H1 (cell line): ENCODE data around the gene KSR2. TPM values are rescaled to one million over a fixed set of nuclear protein-coding genes. Genes with fewer than 3 reads are reported as not detected.
"Not testable (repeated sequence)": the region's sequence is repeated elsewhere in the genome, so short reads cannot be mapped to it uniquely, and the experiment has no call there.

Source experiments
- CTCF ChIA-PET: fragments of 300-600 bp; sonication (Branson Sonifier 250); formaldehyde crosslinking; loops from one replicate; lab custom pipeline; 2021; ENCODE audit not compliant: partially characterized antibody; lab: Charles Lee
- POLR2A ChIA-PET: fragments of 300-600 bp; sonication (Branson Sonifier 250); formaldehyde crosslinking; loops from one replicate; lab custom pipeline; 2021; ENCODE audit warnings: inconsistent platforms; ENCODE audit not compliant: partially characterized antibody; lab: Charles Lee
- DNase-seq, 2 experiments: peaks; one replicate each; pipeline versions ENCODE4 v3.0.0 to v3.0.0-alpha.2; 2010 to 2022; ENCODE audit warnings: low spot score in 2 of 2, low read depth in 1 of 2, mixed read lengths in 1 of 2
- FAIRE-seq: peaks from 2 replicates; lab custom pipeline; 2011; peaks lifted over from hg19 to GRCh38; lab: Jason Lieb, UNC
- H2AFZ ChIP-seq: 2 replicates; pipeline ENCODE4 v1.8.1; 2012; ENCODE audit warnings: low read length, inconsistent platforms
- H2AK5ac ChIP-seq: 2 replicates; pipeline ENCODE4 v1.6.1; 2013; ENCODE audit warnings: low read depth, low read length
- H2BK120ac ChIP-seq: replicated peaks from 2 replicates; pipeline ENCODE3; 2013; ENCODE audit warnings: low read depth, low read length, inconsistent platforms
- H2BK12ac ChIP-seq: 2 replicates; pipeline ENCODE4 v1.6.1; 2013; ENCODE audit warnings: low read depth, low read length
- H2BK15ac ChIP-seq: 2 replicates; pipeline ENCODE4 v1.6.1; 2013; ENCODE audit warnings: low read length
- H2BK20ac ChIP-seq: 2 replicates; pipeline ENCODE4 v1.6.1; 2013; ENCODE audit warnings: low read length
- H2BK5ac ChIP-seq: 2 replicates; pipeline ENCODE4 v1.6.1; 2013; ENCODE audit warnings: low read depth, low read length
- H3K14ac ChIP-seq: 2 replicates; pipeline ENCODE4 v1.6.1; 2013; ENCODE audit warnings: inconsistent platforms; ENCODE audit not compliant: insufficient read length
- H3K18ac ChIP-seq: 2 replicates; pipeline ENCODE4 v1.6.1; 2013; ENCODE audit warnings: low read length; ENCODE audit errors: extremely low read depth
- H3K23ac ChIP-seq: 2 replicates; pipeline ENCODE4 v1.6.1; 2013; ENCODE audit warnings: inconsistent platforms; ENCODE audit not compliant: insufficient read length
- H3K23me2 ChIP-seq: 2 replicates; pipeline ENCODE4 v1.6.1; 2013; ENCODE audit warnings: low read depth, low read length
- H3K27ac ChIP-seq: 2 replicates; pipeline ENCODE4 v1.6.1; 2011; ENCODE audit warnings: low read depth, low read length, inconsistent platforms
- H3K27me3 ChIP-seq, 4 experiments: replicated peaks in 1 of 4; 1 replicate in 1 of 4; 2 replicates in 3 of 4; pipeline versions ENCODE4 v1.6.1 to v1.8.1; 2011 to 2013; ENCODE audit warnings: low read length in 3 of 4, mild to moderate bottlenecking in 3 of 4, inconsistent platforms in 2 of 4, mixed read lengths in 2 of 4, moderate library complexity in 1 of 4; ENCODE audit not compliant: control insufficient read depth in 3 of 4, insufficient read depth in 3 of 4; ENCODE audit errors: extremely low read depth in 1 of 4
- H3K36me3 ChIP-seq, 4 experiments: 2 replicates each; pipeline versions ENCODE4 v1.6.1 to v1.8.1; 2011 to 2013; ENCODE audit warnings: mild to moderate bottlenecking in 4 of 4, low read length in 3 of 4, moderate library complexity in 2 of 4, control low read depth in 1 of 4, inconsistent platforms in 1 of 4; ENCODE audit not compliant: insufficient read depth in 4 of 4, control insufficient read depth in 2 of 4
- H3K4ac ChIP-seq: replicated peaks from 2 replicates; pipeline ENCODE3; 2013; ENCODE audit warnings: low read length, low read depth, mixed read lengths, inconsistent platforms; ENCODE audit not compliant: insufficient read length
- H3K4me1 ChIP-seq, 4 experiments: replicated peaks in 1 of 4; 1 replicate in 1 of 4; 2 replicates in 3 of 4; pipeline versions ENCODE4 v1.6.1 to v1.8.1; 2011 to 2013; ENCODE audit warnings: low read length in 3 of 4, inconsistent platforms in 2 of 4, mixed read lengths in 1 of 4; ENCODE audit not compliant: insufficient read depth in 4 of 4, control insufficient read depth in 3 of 4
- H3K4me2 ChIP-seq, 2 experiments: 2 replicates each; pipeline versions ENCODE4 v1.6.1 to v1.8.1; 2011 to 2013; ENCODE audit warnings: low read depth in 2 of 2, low read length in 2 of 2, control low read depth in 1 of 2, inconsistent platforms in 1 of 2, mild to moderate bottlenecking in 1 of 2; ENCODE audit not compliant: insufficient read depth in 1 of 2
- H3K4me3 ChIP-seq, 4 experiments: fragments of 200-600, 300-600 bp in 1 of 4; sonication (generic), shearing (Covaris generic), sonication (Bioruptor Twin) in 1 of 4; 2 replicates each; pipeline versions ENCODE4 v1.5.1 to v1.8.1; 2011 to 2016; ENCODE audit warnings: low read length in 4 of 4, low read depth in 3 of 4, control low read depth in 2 of 4, inconsistent platforms in 2 of 4, mild to moderate bottlenecking in 2 of 4, mixed read lengths in 1 of 4, moderate library complexity in 1 of 4; ENCODE audit not compliant: insufficient read depth in 2 of 4; ENCODE audit errors: extremely low read depth in 1 of 4
- H3K56ac ChIP-seq: replicated peaks from 2 replicates; pipeline ENCODE3; 2013; ENCODE audit warnings: low read depth, mild to moderate bottlenecking, mixed read lengths, low read length, inconsistent platforms; ENCODE audit not compliant: insufficient read length
- H3K79me1 ChIP-seq: 2 replicates; pipeline ENCODE4 v1.6.1; 2013; ENCODE audit warnings: low read depth, low read length, control low read depth
- H3K79me2 ChIP-seq, 2 experiments: 2 replicates each; pipeline versions ENCODE4 v1.6.1 to v1.8.1; 2012 to 2013; ENCODE audit warnings: low read length in 2 of 2, mild to moderate bottlenecking in 2 of 2, inconsistent platforms in 1 of 2; ENCODE audit not compliant: insufficient read depth in 2 of 2, control insufficient read depth in 1 of 2
- H3K9ac ChIP-seq, 4 experiments: replicated peaks in 1 of 4; 1 replicate in 1 of 4; 2 replicates in 3 of 4; pipeline versions ENCODE4 v1.6.1 to v1.8.1; 2011 to 2013; ENCODE audit warnings: low read depth in 3 of 4, low read length in 3 of 4, control low read depth in 2 of 4, mild to moderate bottlenecking in 2 of 4, moderate library complexity in 2 of 4, inconsistent platforms in 1 of 4; ENCODE audit errors: extremely low read depth in 1 of 4
- H3K9me3 ChIP-seq, 2 experiments: 2 replicates each; pipeline versions ENCODE4 v1.6.1 to v1.8.1; 2012 to 2013; ENCODE audit warnings: mild to moderate bottlenecking in 2 of 2, moderate library complexity in 2 of 2, control low read depth in 1 of 2, inconsistent platforms in 1 of 2, low read depth in 1 of 2, low read length in 1 of 2, mixed read lengths in 1 of 2; ENCODE audit not compliant: insufficient read depth in 2 of 2
- H4K20me1 ChIP-seq, 2 experiments: replicated peaks in 1 of 2; 2 replicates each; pipeline versions ENCODE3 to v1.8.1; 2011 to 2013; ENCODE audit warnings: inconsistent platforms in 2 of 2, low read length in 2 of 2, mild to moderate bottlenecking in 1 of 2; ENCODE audit not compliant: insufficient read depth in 2 of 2, control insufficient read depth in 1 of 2
- H4K5ac ChIP-seq: 2 replicates; pipeline ENCODE4 v1.6.1; 2013; ENCODE audit warnings: low read length, low read depth, mixed read lengths, inconsistent platforms; ENCODE audit not compliant: insufficient read length
- H4K8ac ChIP-seq: 2 replicates; pipeline ENCODE4 v1.8.0; 2013; ENCODE audit warnings: mild to moderate bottlenecking, moderate library complexity, low read length, inconsistent platforms; ENCODE audit not compliant: insufficient read depth; ENCODE audit errors: extremely low read depth
- H4K91ac ChIP-seq: replicated peaks from 2 replicates; pipeline ENCODE3; 2013; ENCODE audit warnings: low read length, mixed read lengths, inconsistent platforms; ENCODE audit not compliant: insufficient read length
- TAF1 ChIP-seq: IDR thresholded peaks from 2 replicates; pipeline ENCODE4 v1.6.1; 2011; ENCODE audit warnings: mild to moderate bottlenecking, low read depth, low read length
- WGBS, 2 experiments: shearing (Covaris generic) in 1 of 2; methylation state at CpG; one replicate each; pipeline versions ENCODE4 v1.1.6 to v1.1.7; 2013 to 2015; ENCODE audit warnings: low lambda C conversion rate in 2 of 2, mixed read lengths in 2 of 2, inconsistent platforms in 1 of 2, low coverage in 1 of 2, missing lambda C conversion rate in 1 of 2; ENCODE audit not compliant: insufficient replicate concordance in 2 of 2, insufficient coverage in 1 of 2, insufficient read length in 1 of 2; ENCODE audit errors: extremely low coverage in 1 of 2, missing lambda C conversion rate in 1 of 2; 5-methylcytosine and 5-hydroxymethylcytosine counted together
- polyA plus RNA-seq, 7 experiments: library from polyadenylated mRNA; depleted of rRNA in 3 of 7; stranded (reverse) in 5 of 7; unstranded in 2 of 7; fragments of >200 nt in 5 of 7; fragments of 200-250 nt in 2 of 7; gene quantifications; 1 replicate in 5 of 7; 2 replicates in 1 of 7; 4 replicates in 1 of 7; pipeline versions ENCODE4 v1.2.1 to v1.2.3, GENCODE V29; 2011 to 2013; ENCODE audit warnings: missing spikeins in 2 of 7, mixed read lengths in 2 of 7
- total RNA-seq: library from RNA; stranded (reverse); fragmentation: NEBNext Ultra II Directional; extraction: Animal tissue kit (Norgen Biotek cat#: 25700); gene quantifications from 2 replicates; pipeline ENCODE4 v1.2.1, GENCODE V29; 2021

The KSR2 gene
- total and polyA plus RNA-seq, 2 of the 8 experiments (the other 6 are each of a cell fraction or from before 2014, with no cell fraction given), result 0.74 to 2.2 TPM

GRCh38 chr12:117803001-117803400, 165.8 kb downstream of the KSR2 start:
- Histone ChIP-seq H2BK20ac (no peak overlapping the region), H4K5ac (no peak overlapping the region), H3K4me1 (no peaks in the 10 kb centered on the region), H3K9me3 (no peaks in the 10 kb centered on the region), H3K27me3 (no peaks in the 10 kb centered on the region), H3K4me3 (no peak overlapping the region), H2BK5ac (no peak overlapping the region), H4K91ac (no peak overlapping the region), H2AK5ac (no peak overlapping the region), H2BK120ac (no peak overlapping the region)
- no peak for TF ChIP-seq TAF1
- TF ChIP-seq, all 59 proteins: peak for 0
- FAIRE-seq (no peak), DNase-seq (no peak)
- Histone ChIP-seq H3K14ac (no peak overlapping the region), H3K56ac (no peak overlapping the region), H3K79me2 (no peaks in the 10 kb centered on the region), H3K23ac (no peak overlapping the region), H2AFZ (no peak overlapping the region), H4K8ac (no peak overlapping the region), H3K4ac (no peak overlapping the region), H3K36me3 (no peaks in the 10 kb centered on the region), H4K20me1 (no peaks in the 10 kb centered on the region), H3K27ac (no peak overlapping the region), H2BK15ac (no peak overlapping the region), H3K23me2 (no peaks in the 10 kb centered on the region), H3K79me1 (no peaks in the 10 kb centered on the region), H3K9ac (no peak overlapping the region), H3K18ac (no peak overlapping the region), H2BK12ac (no peak overlapping the region), H3K4me2 (no peak overlapping the region)
- ChIA-PET CTCF (interaction anchor here (1.0 to 2.0 kb wide), 2 partner anchors 11 to 172 kb away, joined by 3 to 4 read pairs; no protein-coding TSS in a partner anchor), POLR2A (interaction anchor here (1.1 kb wide), 1 partner anchor 9 kb away, joined by 3 read pairs; no protein-coding TSS in a partner anchor)
- WGBS, 2 experiments, result 90% methylated on average over 6 of the region's 6 CpGs; no CpG with 5 or more reads in 1 of the 2 experiments

- not testable (repeated sequence) for H3K9ac ChIP-seq, H3K4me2 ChIP-seq, H3K79me1 ChIP-seq, H3K9me3 ChIP-seq, H2BK120ac ChIP-seq, FAIRE-seq, H3K79me2 ChIP-seq, H2BK15ac ChIP-seq, H3K36me3 ChIP-seq, H3K4me3 ChIP-seq, H3K56ac ChIP-seq, H3K23ac ChIP-seq, H4K8ac ChIP-seq, H2BK20ac ChIP-seq, H2AFZ ChIP-seq, H4K5ac ChIP-seq, DNase-seq, H3K27ac ChIP-seq, H3K4ac ChIP-seq, H2BK5ac ChIP-seq, H2BK12ac ChIP-seq, H3K23me2 ChIP-seq, H4K20me1 ChIP-seq, H4K91ac ChIP-seq, H3K4me1 ChIP-seq, H3K14ac ChIP-seq, H3K18ac ChIP-seq, H2AK5ac ChIP-seq, H3K27me3 ChIP-seq
- 86% methylated on average over 5 of the region's 6 CpGs; no CpG with 5 or more reads in 1 of the 2 experiments for WGBS, 2 experiments
- POLR2A ChIA-PET, result interaction anchor here (1.9 kb wide), 1 partner anchor 10 kb away, joined by 4 read pairs; no protein-coding TSS in a partner anchor
- CTCF ChIA-PET, result interaction anchor here (1.6 kb wide), 1 partner anchor 12 kb away, joined by 3 read pairs; no protein-coding TSS in a partner anchor
These were observed 168.1 kb downstream of the KSR2 start for GRCh38 chr12:117800711-117801110.
